Chondrocyte (in vitro differentiated cells): ENCODE results near the gene ABI3BP. TPM values are rescaled to one million over a fixed set of nuclear protein-coding genes. Genes with fewer than 3 reads are reported as not detected.

Experiments used
- DNase-seq: peaks from one replicate; pipeline ENCODE4 v3.0.0; 2021; ENCODE audit warnings: mixed read lengths, low spot score
- H3K27ac Mint-ChIP-seq: one replicate; pipeline ENCODE4 v1.8.0; 2021; ENCODE audit warnings: mild to moderate bottlenecking, moderate library complexity, mixed read lengths; ENCODE audit not compliant: unreplicated experiment
- H3K27me3 Mint-ChIP-seq: 2 replicates; pipeline ENCODE4 v1.8.0; 2021; ENCODE audit warnings: low read depth, mixed read lengths
- H3K36me3 Mint-ChIP-seq: 2 replicates; pipeline ENCODE4 v1.8.0; 2021; ENCODE audit warnings: low read depth, mixed read lengths
- H3K4me1 Mint-ChIP-seq: 2 replicates; pipeline ENCODE4 v1.8.0; 2021; ENCODE audit warnings: low read depth, mild to moderate bottlenecking, mixed read lengths
- H3K4me3 Mint-ChIP-seq: one replicate; pipeline ENCODE4 v1.8.0; 2021; ENCODE audit warnings: mild to moderate bottlenecking, moderate library complexity, mixed read lengths; ENCODE audit not compliant: unreplicated experiment
- H3K9me3 Mint-ChIP-seq: 2 replicates; pipeline ENCODE4 v1.8.0; 2021; ENCODE audit warnings: low read depth, mixed read lengths
- CTCF ChIP-seq: fragments of 200-600 bp; sonication (generic); IDR thresholded peaks from 2 replicates; pipeline ENCODE4 v1.5.0; 2021; ENCODE audit warnings: antibody characterized with exemption, mild to moderate bottlenecking, moderate library complexity
- total RNA-seq: library from RNA; stranded (reverse); gene quantifications from 3 replicates; pipeline ENCODE4 v1.2.1, GENCODE V29; 2021

ABI3BP gene
- total RNA-seq, 1 donor from 2014 or later, result 10.2 TPM

GRCh38 chr3:100834332-100834731 is 158.9 kb downstream of the ABI3BP start:
- Mint-ChIP-seq H3K9me3 (peaks cover 4% of the 10 kb centered on the region), H3K4me3 (no peak overlapping the region), H3K4me1 (peaks cover 5% of the 10 kb centered on the region), H3K27me3 (peaks cover 39% of the 10 kb centered on the region), H3K27ac (no peak overlapping the region), H3K36me3 (peaks cover 12% of the 10 kb centered on the region)
- DNase-seq, result no peak
- TF ChIP-seq CTCF, result no peak

DNA sequence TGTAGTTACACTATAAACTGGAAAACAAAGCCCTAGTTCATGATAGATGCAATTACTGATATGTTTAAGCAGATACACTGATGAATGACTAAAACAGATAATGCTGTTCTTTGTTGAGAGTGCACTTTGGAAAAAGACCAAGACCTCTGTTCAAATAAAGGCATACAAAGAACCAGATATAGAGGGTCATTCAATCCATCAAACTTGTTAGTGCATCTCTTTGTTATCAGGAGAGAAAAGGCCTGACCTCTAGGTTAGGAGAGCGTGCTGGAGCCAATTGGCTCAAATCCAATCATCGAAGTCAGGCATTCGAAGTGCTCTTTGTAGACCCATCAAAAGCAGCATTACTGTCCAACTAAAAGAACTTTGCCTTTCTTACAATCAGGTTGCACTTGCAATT is 159.7 kb downstream of the ABI3BP start:
- Mint-ChIP-seq H3K36me3 (peaks cover 12% of the 10 kb centered on the region), H3K27ac (no peak overlapping the region), H3K4me3 (no peak overlapping the region), H3K27me3 (peaks cover 41% of the 10 kb centered on the region), H3K9me3 (peaks cover 4% of the 10 kb centered on the region), H3K4me1 (peaks cover 5% of the 10 kb centered on the region)
- DNase-seq, result no peak
- TF ChIP-seq CTCF, result no peak

DNA sequence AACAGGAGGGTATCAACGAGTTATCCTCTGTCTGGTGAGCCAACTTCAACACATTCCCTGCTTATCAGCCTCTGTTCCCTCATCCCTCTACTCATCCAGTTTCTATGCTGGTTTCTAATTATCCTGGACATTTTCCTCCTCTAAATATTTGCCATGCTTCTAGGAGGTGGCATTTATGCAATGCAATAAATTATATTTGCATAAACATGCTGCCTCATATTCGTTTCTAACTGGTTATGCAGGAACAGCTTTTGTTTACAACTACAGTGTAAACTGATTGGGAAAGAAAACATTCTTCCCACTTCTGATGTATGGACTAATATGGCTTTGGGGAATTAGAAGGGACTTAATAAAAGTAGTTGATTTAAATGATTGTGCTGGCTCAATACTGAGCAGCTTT is 161.6 kb downstream of the ABI3BP start:
- H3K4me1 Mint-ChIP-seq, result peaks cover 2% of the 10 kb centered on the region
- no peak for TF ChIP-seq CTCF
- peaks cover 40% of the 10 kb centered on the region for H3K27me3 Mint-ChIP-seq
- H3K27ac Mint-ChIP-seq, result no peak overlapping the region
- H3K36me3 Mint-ChIP-seq, result peaks cover 12% of the 10 kb centered on the region
- DNase-seq, result no peak
- H3K9me3 Mint-ChIP-seq, result peaks cover 4% of the 10 kb centered on the region
- H3K4me3 Mint-ChIP-seq, result no peak overlapping the region

DNA sequence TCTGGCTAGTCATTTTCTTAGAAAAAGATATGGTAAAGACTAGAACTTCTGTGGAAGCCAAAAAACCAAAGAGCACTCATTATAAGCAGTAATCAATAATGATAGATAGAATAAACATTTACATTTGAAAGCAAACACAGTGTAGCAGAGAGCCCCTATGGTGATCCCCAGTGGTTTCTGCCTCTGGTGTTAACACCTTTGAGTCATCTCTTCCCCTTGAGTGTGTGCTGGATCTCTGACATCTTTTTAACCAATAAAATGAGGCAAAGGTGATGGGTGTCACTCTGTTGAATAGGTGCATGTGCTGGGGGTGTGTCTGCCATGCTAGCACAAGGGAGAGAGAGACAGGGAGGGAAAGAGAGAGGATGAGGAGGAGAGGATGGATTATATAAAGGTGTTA is 162.3 kb downstream of the ABI3BP start:
- Mint-ChIP-seq H3K36me3 (peaks cover 12% of the 10 kb centered on the region), H3K4me3 (no peak overlapping the region), H3K4me1 (no peaks in the 10 kb centered on the region), H3K27ac (no peak overlapping the region), H3K9me3 (peaks cover 4% of the 10 kb centered on the region), H3K27me3 (peaks cover 40% of the 10 kb centered on the region)
- no peak for TF ChIP-seq CTCF
- no peak for DNase-seq

GRCh38 chr3:100825574-100825973 is 167.6 kb downstream of the ABI3BP start:
- DNase-seq, result no peak
- Mint-ChIP-seq H3K27ac (no peak overlapping the region), H3K27me3 (peaks cover 21% of the 10 kb centered on the region), H3K4me3 (no peak overlapping the region), H3K36me3 (peaks cover 3% of the 10 kb centered on the region), H3K9me3 (peaks cover 7% of the 10 kb centered on the region), H3K4me1 (peaks cover 3% of the 10 kb centered on the region)
- no peak for TF ChIP-seq CTCF
